Epithelial cell of prostate (primary cell): ENCODE results near the gene RLBP1.

ENCODE experiments used
- DNase-seq: peaks from one replicate; pipeline ENCODE4 v3.0.0-alpha.2; 2011; ENCODE audit warnings: low read depth, low spot score
- H3K27ac ChIP-seq: fragments of 450-650 bp; 2 replicates; pipeline ENCODE4 v1.5.1; 2017; ENCODE audit warnings: mild to moderate bottlenecking

The RLBP1 gene

GRCh38 chr15:89179966-89180875 is 41.2 kb downstream of the RLBP1 start:
- no peak for DNase-seq
- H3K27ac ChIP-seq: no peak overlapping the region

GRCh38 chr15:89178307-89178977 is 42.9 kb downstream of the RLBP1 start:
- no peak overlapping the region for H3K27ac ChIP-seq
- DNase-seq: no peak

- DNase-seq: peak; percentile 8
- no peak overlapping the region for H3K27ac ChIP-seq
These were observed 43.6 kb downstream of the RLBP1 start for GRCh38 chr15:89177633-89178306.

DNA sequence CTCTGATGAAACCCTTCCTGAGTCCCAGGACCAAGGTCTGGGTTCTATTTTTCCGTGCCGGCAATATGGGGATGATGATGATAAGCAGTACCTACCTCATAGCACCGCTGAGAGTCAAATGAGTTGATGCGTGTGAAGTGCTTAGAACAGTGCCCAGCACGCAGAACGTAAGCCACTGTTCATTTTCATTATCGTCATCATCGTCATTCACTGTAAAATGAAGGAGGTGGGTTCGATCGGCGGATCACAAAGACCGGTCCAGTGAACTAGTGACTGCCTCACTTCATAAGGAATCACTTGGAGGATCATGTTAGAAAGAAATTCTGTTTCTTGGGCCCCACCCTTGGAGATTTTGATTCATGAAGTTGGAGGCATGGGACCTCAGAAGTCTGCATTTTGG is 44.3 kb downstream of the RLBP1 start:
- H3K27ac ChIP-seq: no peak overlapping the region
- no peak for DNase-seq

GRCh38 chr15:89175617-89176191 is 45.7 kb downstream of the RLBP1 start:
- no peak overlapping the region for H3K27ac ChIP-seq
- no peak for DNase-seq

DNA sequence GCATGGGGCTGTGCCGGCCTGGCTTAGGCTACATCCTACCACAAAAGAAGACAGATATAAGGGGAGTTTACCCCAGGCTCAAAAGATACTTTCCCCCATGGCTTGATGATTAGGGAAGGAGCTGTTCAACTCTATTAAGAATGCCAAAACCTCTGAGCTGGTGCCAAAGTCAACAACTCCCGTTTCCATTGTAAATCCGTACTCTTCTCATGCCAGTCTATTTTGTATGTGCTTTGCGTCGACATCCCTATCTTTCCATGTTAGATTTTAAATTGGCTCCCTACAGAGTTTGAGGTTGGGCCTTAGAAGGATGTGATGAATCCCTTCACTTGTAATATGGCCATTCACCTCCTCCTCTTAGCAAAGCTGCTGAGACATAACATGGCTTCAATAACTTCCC is 46.9 kb downstream of the RLBP1 start:
- no peak overlapping the region for H3K27ac ChIP-seq
- DNase-seq: no peak

- H3K27ac ChIP-seq: no peak overlapping the region
These were observed 48.5 kb downstream of the RLBP1 start for GRCh38 chr15:89172921-89173320.

GRCh38 chr15:89171136-89172072 is 50.0 kb downstream of the RLBP1 start:
- no peak overlapping the region for H3K27ac ChIP-seq
- DNase-seq: no peak

More at GRCh38 chr15:89172921-89173320, 48.5 kb downstream of the RLBP1 start:
- no peak for DNase-seq

DNA sequence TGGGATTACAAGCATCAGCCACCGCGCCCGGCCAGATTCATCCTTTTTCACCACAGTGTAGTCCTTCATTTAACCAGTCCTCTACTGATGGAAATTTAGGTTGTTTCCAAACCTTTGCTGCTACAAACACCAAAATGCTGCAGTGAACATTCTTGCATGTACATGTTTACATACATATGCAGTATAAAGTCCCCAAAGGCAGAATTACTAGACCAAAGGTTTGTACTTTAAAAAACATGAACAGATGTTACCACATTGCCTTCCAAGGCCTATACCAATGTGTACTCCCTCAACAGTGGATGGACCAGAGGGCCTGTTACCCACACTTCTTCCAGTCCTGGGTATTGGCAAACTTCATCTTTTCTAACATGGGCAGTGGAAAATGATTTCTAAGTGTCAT is 51.0 kb downstream of the RLBP1 start:
- H3K27ac ChIP-seq: no peak overlapping the region
- DNase-seq: no peak

- peak overlapping the region; percentile 81 for H3K27ac ChIP-seq
These were observed 53.0 kb downstream of the RLBP1 start for GRCh38 chr15:89168316-89168833.

GRCh38 chr15:89167267-89168176 is 53.9 kb downstream of the RLBP1 start:
- peak overlapping the region; percentile 81 for H3K27ac ChIP-seq
- DNase-seq: peak; percentile 76

More at GRCh38 chr15:89168316-89168833, 53.0 kb downstream of the RLBP1 start:
- DNase-seq: no peak

DNA sequence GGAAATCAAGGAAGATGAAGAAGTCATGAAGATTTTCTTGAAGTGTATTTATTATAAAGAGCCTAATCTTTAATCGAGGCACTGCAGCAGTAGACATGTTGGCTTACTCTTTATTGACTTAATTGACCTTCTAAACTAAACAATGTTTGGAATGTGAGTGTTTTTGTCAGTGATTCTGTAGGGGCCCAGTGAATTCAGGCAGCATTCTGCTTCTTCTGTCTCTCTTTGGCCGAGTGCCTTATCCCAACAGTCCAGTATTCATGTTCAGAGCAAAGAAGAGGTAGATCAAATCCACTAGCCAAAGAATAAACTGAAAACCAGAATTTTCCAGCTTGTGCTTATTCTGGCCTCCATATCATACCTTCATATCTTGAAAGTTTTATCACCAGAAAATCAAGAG is 55.7 kb downstream of the RLBP1 start:
- DNase-seq: no peak
- no peak overlapping the region for H3K27ac ChIP-seq

DNA sequence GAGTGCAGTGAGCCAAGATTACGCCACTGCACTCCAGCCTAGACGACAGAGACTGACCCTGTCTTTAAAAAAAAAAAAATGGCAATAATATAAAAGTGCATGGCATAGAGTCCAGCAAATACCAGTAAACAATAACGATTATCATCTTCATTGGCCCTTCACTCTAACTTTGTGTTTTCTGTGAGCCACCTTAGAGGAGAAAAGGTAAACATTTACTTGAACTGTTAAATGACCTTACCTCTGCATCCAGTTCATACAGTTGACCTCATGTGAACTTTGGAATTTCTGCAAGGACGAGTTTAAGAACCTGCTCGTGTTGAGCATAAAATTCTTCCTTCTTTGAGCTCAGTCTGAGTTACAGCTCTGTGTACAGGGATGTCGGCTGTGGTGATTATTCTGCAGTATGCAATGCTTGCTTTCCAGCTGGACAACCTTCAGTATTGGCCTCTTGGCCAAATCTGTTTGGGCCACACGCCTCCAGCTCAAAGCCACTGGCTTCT is 56.6 kb downstream of the RLBP1 start:
- H3K27ac ChIP-seq: no peak overlapping the region
- DNase-seq: no peak

DNA sequence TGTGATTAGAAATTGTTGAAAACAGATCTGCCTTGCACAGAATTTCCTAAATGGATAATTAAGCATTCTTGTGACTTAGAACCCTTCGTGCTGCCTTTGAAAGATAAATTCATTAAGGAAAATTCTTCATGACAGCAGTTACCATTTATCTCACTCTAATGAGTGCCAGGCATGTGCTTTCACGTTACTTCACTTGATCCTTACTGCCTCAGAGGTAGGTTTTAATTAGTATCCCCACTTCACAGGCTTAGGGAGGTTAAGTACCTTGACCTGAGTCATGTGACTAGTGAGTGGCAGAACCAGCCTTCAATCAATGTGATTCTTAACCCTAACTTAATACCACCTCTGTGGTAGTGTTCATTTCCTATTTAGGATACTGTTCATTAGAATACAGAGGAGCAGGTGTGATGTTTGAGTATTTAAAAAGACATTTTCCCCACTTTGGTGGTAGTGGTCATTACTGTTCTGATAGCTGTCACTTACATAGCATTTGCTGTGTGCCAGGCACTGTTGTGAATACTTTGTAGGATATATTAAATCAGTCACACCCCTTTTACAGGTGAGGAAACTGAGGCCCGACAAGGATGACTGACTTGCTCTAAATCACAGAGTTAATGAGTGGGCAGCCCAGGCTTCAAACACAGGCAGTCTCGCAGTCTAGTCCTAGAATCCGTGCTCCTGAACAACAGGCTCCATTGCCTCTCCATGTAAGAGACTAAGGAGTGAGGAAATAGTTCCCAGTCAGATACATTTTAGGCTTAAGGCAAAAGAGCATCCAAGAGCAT is 57.9 kb downstream of the RLBP1 start:
- no peak for DNase-seq
- no peak overlapping the region for H3K27ac ChIP-seq

DNA sequence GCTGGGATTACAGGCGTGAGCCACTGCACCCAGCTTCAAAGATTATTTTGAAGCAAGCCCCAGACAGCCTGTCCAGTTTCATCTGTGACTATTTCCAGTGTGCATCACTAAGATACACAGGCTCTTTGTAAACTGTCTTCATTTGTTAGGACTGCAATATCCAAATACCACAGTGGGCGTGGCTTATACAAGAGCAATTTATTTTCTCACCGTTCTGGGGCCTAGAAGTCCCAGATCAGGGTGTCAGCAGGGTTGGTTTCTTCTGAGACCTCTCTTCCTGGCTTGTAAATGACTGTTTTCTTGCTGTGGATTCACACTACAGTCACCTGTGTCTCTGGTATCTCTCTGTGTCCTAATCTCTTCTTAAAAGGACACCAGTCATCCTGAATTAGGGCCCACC is 59.7 kb downstream of the RLBP1 start:
- DNase-seq: no peak
- H3K27ac ChIP-seq: no peak overlapping the region
